Panc1 (cell line): Measurements from ENCODE around the gene WNK2. TPM values are rescaled to one million over a fixed set of nuclear protein-coding genes. Genes with fewer than 3 reads are reported as not detected.
A peak's percentile ranks its signal among the peaks of the same experiment; 100 is the strongest.

Experiments
- ATAC-seq: fragments of 200-7000 bp; cut with Tn5 transposase; 2 replicates; pipeline ENCODE4 v1.9.1; 2020; ENCODE audit warnings: mild to moderate bottlenecking, moderate library complexity
- BruUV-seq: library from RNA; stranded (reverse); fragments of 400-500 nt; replicated peaks from 2 replicates; lab custom pipeline; 2021; lab: Mats Ljungman, UMichigan
- CTCF ChIA-PET: fragments of 300-600 bp; sonication (Branson Sonifier 250); formaldehyde crosslinking; loops from one replicate; lab custom pipeline; 2022; ENCODE audit warnings: antibody characterized with exemption; lab: Charles Lee
- POLR2A ChIA-PET: fragments of 300-600 bp; sonication (Branson Sonifier 250); formaldehyde crosslinking; loops from one replicate; lab custom pipeline; 2022; ENCODE audit warnings: antibody characterized with exemption; lab: Charles Lee
- DNase-seq: peaks from one replicate; pipeline ENCODE4 v3.0.0-alpha.2; 2010; ENCODE audit warnings: low read depth, low spot score
- H3K27ac ChIP-seq: 2 replicates; pipeline ENCODE4 v1.5.1; 2011; ENCODE audit warnings: mild to moderate bottlenecking, low read length, inconsistent platforms
- H3K27me3 ChIP-seq: fragments of 200-500 bp; sonication (Bioruptor generic); 2 replicates; pipeline ENCODE4 v1.6.0; 2014; ENCODE audit warnings: low read length, inconsistent platforms; ENCODE audit not compliant: control insufficient read depth, insufficient read depth
- H3K36me3 ChIP-seq: fragments of 200-500 bp; sonication (Bioruptor generic); 2 replicates; pipeline ENCODE4 v1.5.1; 2014; ENCODE audit warnings: inconsistent platforms, mild to moderate bottlenecking, low read length, moderate library complexity; ENCODE audit not compliant: control insufficient read depth, insufficient read depth
- H3K4me1 ChIP-seq: 2 replicates; pipeline ENCODE4 v1.5.1; 2011; ENCODE audit warnings: inconsistent platforms, mild to moderate bottlenecking, low read length, moderate library complexity; ENCODE audit not compliant: control insufficient read depth, insufficient read depth
- H3K4me3 ChIP-seq, 2 experiments: 2 replicates each; pipeline ENCODE4 v1.5.1; 2011 to 2012; ENCODE audit warnings: low read depth in 2 of 2, low read length in 2 of 2, mild to moderate bottlenecking in 2 of 2, inconsistent platforms in 1 of 2, moderate library complexity in 1 of 2
- H3K9me3 ChIP-seq: fragments of 200-500 bp; sonication (Bioruptor generic); 2 replicates; pipeline ENCODE4 v1.5.1; 2014; ENCODE audit warnings: low read depth, mild to moderate bottlenecking, inconsistent platforms, low read length, moderate library complexity; ENCODE audit not compliant: control insufficient read depth, insufficient read depth
- POLR2AphosphoS5 ChIP-seq: IDR thresholded peaks from 2 replicates; pipeline ENCODE4 v1.6.1; 2012; ENCODE audit warnings: mild to moderate bottlenecking, low read depth, low read length, moderate library complexity
- REST ChIP-seq, 2 experiments: IDR thresholded peaks; 2 replicates each; pipeline ENCODE4 v1.6.1; 2011 to 2012; ENCODE audit warnings: low read depth in 2 of 2, control low read depth in 1 of 2, low read length in 1 of 2, mild to moderate bottlenecking in 1 of 2, moderate library complexity in 1 of 2; ENCODE audit not compliant: insufficient read depth in 1 of 2
- SIN3A ChIP-seq: IDR thresholded peaks from 2 replicates; pipeline ENCODE4 v1.6.1; 2012; ENCODE audit warnings: low read depth, mild to moderate bottlenecking, low read length, moderate library complexity, borderline replicate concordance; ENCODE audit not compliant: insufficient read depth
- TCF7L2 ChIP-seq: IDR thresholded peaks from 2 replicates; pipeline ENCODE4 v1.6.1; 2011; ENCODE audit warnings: mild to moderate bottlenecking, low read depth, low read length, inconsistent platforms
- in situ Hi-C: cut with HindIII; loops from 2 replicates; pipeline ENCODE4 v1.10.0; 2016; ENCODE audit warnings: low sequenced_read_pairs, low pct_unique_long_range_greater_than_20kb
- intact Hi-C: fragments of 100-400 bp; cut with micrococcal nuclease; formaldehyde crosslinking; loops from one replicate; pipeline ENCODE4 v1.10.0; 2022; ENCODE audit not compliant: unreplicated experiment
- total RNA-seq: library from RNA; stranded (reverse); gene quantifications from one replicate; pipeline ENCODE4 v1.2.1, GENCODE V29; 2021; ENCODE audit not compliant: unreplicated experiment
- TF ChIP-seq, protein P1 (sequence below): fragments of 450-650 bp; IDR thresholded peaks from 2 replicates; pipeline ENCODE4 v1.5.1; 2017; ENCODE audit warnings: mild to moderate bottlenecking

WNK2 gene
- total RNA-seq, 1 experiment from 2014 or later = 13.7 TPM

- Histone ChIP-seq H3K27me3 (no peaks in the 10 kb centered on the region), H3K27ac (no peak overlapping the region), H3K4me1 (no peaks in the 10 kb centered on the region), H3K9me3 (no peaks in the 10 kb centered on the region), H3K4me3 (no peak overlapping the region), H3K36me3 (no peaks in the 10 kb centered on the region)
- ATAC-seq (peak; percentile 71), DNase-seq (peak; percentile 17)
- ChIA-PET POLR2A (interaction anchor here (0.6 kb wide), 2 partner anchors 148 to 837 kb away, joined by 3 to 14 read pairs; no protein-coding TSS in a partner anchor), CTCF (interaction anchor here (0.6 to 1.4 kb wide), 3 partner anchors 40 to 194 kb away, joined by 3 to 5 read pairs (median 4); no protein-coding TSS in a partner anchor)
- in situ Hi-C loops = no loop called here
- TF ChIP-seq REST (IDR thresholded peaks at IDR 0.05; ENCODE audit: insufficient read depth in 1 of 2, low read depth in 2 of 2, low read length in 1 of 2) = no peak
- TF ChIP-seq, protein P1, sequence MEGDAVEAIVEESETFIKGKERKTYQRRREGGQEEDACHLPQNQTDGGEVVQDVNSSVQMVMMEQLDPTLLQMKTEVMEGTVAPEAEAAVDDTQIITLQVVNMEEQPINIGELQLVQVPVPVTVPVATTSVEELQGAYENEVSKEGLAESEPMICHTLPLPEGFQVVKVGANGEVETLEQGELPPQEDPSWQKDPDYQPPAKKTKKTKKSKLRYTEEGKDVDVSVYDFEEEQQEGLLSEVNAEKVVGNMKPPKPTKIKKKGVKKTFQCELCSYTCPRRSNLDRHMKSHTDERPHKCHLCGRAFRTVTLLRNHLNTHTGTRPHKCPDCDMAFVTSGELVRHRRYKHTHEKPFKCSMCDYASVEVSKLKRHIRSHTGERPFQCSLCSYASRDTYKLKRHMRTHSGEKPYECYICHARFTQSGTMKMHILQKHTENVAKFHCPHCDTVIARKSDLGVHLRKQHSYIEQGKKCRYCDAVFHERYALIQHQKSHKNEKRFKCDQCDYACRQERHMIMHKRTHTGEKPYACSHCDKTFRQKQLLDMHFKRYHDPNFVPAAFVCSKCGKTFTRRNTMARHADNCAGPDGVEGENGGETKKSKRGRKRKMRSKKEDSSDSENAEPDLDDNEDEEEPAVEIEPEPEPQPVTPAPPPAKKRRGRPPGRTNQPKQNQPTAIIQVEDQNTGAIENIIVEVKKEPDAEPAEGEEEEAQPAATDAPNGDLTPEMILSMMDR = peak; percentile 80
- BruUV-seq = no TSS peak
- intact Hi-C loops = no loop called here
Measured at GRCh38 chr9:93302586-93303257, 118.8 kb downstream of the WNK2 start.

GRCh38 chr9:93303258-93303771 lies 119.4 kb downstream of the WNK2 start:
- POLR2A ChIA-PET = interaction anchor here (0.6 kb wide), 2 partner anchors 147 to 837 kb away, joined by 3 to 14 read pairs; no protein-coding TSS in a partner anchor
- H3K9me3 ChIP-seq = no peaks in the 10 kb centered on the region
- no TSS peak for BruUV-seq
- CTCF ChIA-PET = interaction anchor here (1.0 to 1.4 kb wide), 2 partner anchors 149 to 194 kb away, joined by 4 to 5 read pairs; no protein-coding TSS in a partner anchor
- DNase-seq (no peak), ATAC-seq (no peak)
- in situ Hi-C loops (no loop called here), intact Hi-C loops (no loop called here)
- no peak for TF ChIP-seq SIN3A
- TF ChIP-seq, protein P1 = no peak
- no peak for TF ChIP-seq REST (IDR thresholded peaks at IDR 0.05; ENCODE audit: insufficient read depth in 1 of 2, low read depth in 2 of 2, low read length in 1 of 2)
- no peak for TF ChIP-seq POLR2AphosphoS5
- no peak for TF ChIP-seq TCF7L2
- H3K4me1 ChIP-seq = no peaks in the 10 kb centered on the region
- no peaks in the 10 kb centered on the region for H3K27me3 ChIP-seq
- no peaks in the 10 kb centered on the region for H3K36me3 ChIP-seq
- no peak overlapping the region for H3K4me3 ChIP-seq
- no peak overlapping the region for H3K27ac ChIP-seq
